Pons (tissue), 1 donor: Measurements from ENCODE around the gene RPA3.

ENCODE experiments used
- DNase-seq: peaks from one replicate; pipeline ENCODE4 v3.0.0-alpha.2; 2016; ENCODE audit warnings: low spot score

RPA3 gene

DNA sequence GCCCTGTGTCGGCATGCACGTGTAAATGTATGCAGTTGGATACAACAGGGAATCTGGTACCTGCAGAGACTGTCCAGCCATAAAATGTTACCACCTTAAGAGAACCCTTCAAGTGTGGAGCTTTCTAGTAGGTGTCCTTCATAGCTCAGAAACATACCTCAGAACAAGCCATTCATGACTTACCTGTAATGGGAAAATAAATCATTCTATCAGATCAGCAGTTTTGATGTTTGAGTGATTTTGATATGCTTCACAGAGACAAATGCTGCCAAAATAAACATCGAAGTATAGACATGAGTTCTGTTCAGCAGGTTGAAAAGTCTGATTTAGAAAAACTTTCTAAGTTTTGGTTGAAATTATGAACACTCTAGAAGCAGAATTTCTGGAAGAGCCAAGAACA lies 111.4 kb downstream of the RPA3 start:
- no peak for DNase-seq

DNA sequence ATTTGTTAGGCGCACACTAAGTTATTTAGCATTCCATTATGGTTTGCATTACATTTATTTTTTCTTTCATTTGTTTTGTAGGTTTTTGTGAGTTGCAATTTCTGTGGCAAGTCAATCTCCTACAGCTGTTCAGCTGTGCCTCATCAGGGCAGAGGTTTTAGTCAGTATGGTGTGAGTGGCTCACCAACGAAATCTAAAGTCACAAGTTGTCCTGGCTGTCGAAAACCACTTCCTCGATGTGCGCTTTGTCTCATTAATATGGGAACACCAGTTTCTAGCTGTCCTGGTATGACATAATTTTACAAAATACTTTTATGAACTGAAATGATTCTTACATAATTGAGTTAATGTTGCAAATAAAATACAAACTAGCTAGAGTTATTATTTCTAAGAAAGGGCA lies 122.2 kb downstream of the RPA3 start:
- no peak for DNase-seq

DNA sequence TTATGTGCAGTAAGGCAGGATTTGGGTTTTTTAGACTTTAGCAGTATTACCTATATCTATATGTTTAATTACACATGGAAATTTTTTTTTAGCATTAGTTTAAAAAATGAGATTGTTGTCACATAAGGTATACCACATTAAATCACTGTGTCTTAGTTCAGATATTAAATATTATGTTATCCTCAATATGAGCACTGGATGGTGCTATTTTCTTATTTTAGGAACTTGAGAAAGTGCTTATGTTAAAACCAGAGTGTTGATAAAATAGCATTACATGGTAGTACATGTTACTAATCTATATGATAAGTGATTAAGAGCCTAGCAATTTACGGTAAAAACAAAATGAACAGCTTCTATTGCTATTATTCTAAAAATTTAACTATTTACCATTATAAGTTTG lies 123.0 kb downstream of the RPA3 start:
- DNase-seq = peak; percentile 22
